Gastroesophageal sphincter (tissue), 3 donors: Measurements from ENCODE around the gene ZC3H12C.

Experiments
- EP300 ChIP-seq: sonication (generic); formaldehyde crosslinking; IDR thresholded peaks from one replicate; pipeline ENCODE4 v1.6.1; 2017; ENCODE audit warnings: antibody characterized with exemption, mild to moderate bottlenecking
- POLR2AphosphoS5 ChIP-seq: sonication (generic); formaldehyde crosslinking; IDR thresholded peaks from one replicate; pipeline ENCODE4 v1.6.1; 2017; ENCODE audit warnings: antibody characterized with exemption
- TF ChIP-seq, protein P1 (sequence below), 4 experiments: fragments of 200-600 bp in 2 of 4; fragments of 450-650 bp in 2 of 4; sonication (generic) in 1 of 4; IDR thresholded peaks; one replicate each; pipeline ENCODE4 v1.5.1; 2017 to 2019; ENCODE audit warnings: antibody characterized with exemption in 4 of 4, mild to moderate bottlenecking in 2 of 4, moderate library complexity in 2 of 4

DNA sequence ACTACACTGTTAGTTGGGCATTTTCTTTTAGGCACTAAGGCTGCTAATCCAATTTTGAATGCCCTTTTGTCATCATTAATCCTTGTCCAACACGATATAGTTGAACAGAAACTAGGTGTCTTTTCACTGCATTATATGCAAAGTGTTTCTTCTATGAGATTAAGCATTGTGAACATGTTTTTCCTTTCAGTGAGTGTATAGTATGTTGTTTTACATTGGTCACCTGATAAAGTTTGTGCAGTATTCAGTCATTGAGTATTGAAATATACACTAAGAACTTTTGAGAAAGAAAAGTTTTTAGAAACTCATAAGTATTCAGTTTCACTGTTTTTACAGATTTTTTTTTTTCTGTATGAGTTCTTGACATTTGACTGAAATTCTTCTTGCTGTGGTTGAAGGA is 59.0 kb downstream of the ZC3H12C start:
- TF ChIP-seq, protein P1, sequence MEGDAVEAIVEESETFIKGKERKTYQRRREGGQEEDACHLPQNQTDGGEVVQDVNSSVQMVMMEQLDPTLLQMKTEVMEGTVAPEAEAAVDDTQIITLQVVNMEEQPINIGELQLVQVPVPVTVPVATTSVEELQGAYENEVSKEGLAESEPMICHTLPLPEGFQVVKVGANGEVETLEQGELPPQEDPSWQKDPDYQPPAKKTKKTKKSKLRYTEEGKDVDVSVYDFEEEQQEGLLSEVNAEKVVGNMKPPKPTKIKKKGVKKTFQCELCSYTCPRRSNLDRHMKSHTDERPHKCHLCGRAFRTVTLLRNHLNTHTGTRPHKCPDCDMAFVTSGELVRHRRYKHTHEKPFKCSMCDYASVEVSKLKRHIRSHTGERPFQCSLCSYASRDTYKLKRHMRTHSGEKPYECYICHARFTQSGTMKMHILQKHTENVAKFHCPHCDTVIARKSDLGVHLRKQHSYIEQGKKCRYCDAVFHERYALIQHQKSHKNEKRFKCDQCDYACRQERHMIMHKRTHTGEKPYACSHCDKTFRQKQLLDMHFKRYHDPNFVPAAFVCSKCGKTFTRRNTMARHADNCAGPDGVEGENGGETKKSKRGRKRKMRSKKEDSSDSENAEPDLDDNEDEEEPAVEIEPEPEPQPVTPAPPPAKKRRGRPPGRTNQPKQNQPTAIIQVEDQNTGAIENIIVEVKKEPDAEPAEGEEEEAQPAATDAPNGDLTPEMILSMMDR (IDR thresholded peaks at IDR 0.05): no peak
- TF ChIP-seq POLR2AphosphoS5 (no peak), EP300 (no peak)
